Putamen (tissue), 1 donor: ENCODE data around the gene UBE2L5.

Experiments used
- DNase-seq: peaks from one replicate; pipeline ENCODE4 v3.0.0-alpha.2; 2016; ENCODE audit warnings: low spot score

Gene UBE2L5

DNA sequence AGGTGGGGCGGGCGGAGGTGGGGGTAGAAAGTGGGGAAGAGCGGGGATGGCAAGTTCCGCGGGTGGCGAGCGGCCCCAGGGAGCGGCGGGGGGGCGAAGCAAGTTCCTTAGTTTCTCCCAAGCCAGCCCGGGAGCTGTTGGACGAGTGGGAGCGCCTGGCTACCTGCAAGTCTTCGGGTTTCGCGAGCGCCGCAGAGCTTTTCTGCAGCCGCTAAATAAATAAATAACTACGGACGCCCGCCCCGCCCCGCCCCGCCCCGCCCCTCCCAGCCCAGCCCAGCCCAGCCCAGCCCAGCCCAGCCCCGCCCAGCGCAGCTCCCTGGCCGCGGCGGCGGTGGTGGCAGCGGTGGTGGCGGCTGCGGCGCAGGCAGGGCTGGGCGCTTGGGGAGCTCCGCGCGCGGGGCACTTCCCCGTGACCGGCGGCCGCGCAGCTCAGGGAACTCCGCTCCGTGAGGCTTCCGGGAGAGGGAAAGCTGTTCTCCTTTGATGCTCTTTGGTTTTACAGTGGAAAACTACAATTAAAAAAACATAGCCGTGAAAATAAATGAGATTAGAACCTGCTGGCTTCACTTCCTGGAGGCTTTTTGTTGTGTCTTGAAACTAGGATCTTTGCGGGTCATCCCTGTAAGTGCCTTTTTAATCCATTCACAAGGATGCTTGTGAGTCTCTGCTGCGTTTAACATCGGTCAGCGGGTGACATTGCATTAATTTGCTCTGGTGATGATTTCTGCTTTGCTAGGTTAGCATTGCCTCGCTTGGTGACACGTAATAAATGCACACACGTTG lies at the start of gene UBE2L5:
Gene UBE2L5, plus strand, starts transcription at position 440 of the 786 bp plus-strand sequence. CDS start 5,498 bp downstream, outside the sequence.
- DNase-seq, result peak; percentile 73

GRCh38 chr13:30373727-30374126 lies 48.6 kb upstream of the UBE2L5 start:
- DNase-seq, result no peak

- no peak for DNase-seq
These were observed 46.9 kb upstream of the UBE2L5 start for GRCh38 chr13:30375265-30375835.

DNA sequence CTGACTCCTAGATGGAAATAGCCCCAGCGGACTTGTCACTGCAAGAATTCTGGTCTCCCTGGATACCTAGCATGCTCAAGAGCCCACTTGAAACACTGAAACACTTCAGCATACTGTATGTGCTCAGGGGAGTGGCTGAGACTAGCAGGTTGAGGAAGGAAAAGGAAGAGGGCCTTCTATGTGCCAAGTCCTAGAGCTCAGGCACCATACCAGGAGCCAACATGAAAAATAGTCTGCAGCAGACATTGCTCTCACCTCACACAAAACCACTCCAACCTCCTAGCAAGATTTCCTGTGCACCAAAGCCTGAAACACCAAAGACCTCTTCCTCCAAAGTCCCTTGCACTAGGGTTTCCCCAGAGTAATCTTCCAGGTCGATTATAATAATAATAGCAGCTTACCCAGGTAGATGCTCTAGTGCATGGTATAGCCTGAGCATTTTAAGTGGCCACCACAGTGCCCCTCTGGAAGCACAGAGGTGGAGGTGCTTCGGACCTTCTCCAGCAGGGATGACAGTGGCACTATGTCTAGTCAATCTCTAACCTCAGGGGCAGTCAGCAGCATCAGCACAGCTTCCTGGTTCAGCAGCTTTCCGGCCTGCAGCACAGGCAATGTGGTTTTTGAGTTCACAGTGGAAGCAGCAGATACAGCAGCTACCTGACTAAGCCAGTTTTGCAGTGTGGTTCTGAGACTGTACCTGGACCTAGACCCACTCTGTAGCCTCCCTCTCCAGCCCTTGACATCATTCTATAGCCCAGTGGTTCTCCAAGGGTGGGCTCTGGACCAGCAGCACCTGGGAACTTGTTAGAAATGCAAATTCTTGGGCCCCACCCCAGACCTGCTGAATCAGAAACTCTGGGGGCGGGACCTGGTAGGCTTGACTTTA lies 45.6 kb upstream of the UBE2L5 start:
- DNase-seq, result no peak

DNA sequence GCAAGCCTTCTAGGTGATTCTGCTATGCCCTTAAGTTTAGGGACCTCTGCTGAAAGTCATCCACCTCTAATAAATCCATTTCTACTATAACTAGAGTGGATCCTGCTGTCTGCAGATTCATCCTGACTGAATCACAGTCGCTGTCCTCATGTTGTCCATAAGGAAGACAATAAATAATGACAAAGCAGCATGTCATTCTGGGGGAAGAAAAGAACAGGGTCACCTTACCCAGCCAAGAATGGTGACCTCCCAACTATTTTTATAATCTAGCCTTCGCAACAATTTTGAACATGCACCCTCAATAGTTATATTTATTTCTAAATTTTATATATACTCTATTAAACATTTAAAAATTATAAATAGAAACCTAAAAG lies 45.0 kb upstream of the UBE2L5 start:
- DNase-seq, result no peak

DNA sequence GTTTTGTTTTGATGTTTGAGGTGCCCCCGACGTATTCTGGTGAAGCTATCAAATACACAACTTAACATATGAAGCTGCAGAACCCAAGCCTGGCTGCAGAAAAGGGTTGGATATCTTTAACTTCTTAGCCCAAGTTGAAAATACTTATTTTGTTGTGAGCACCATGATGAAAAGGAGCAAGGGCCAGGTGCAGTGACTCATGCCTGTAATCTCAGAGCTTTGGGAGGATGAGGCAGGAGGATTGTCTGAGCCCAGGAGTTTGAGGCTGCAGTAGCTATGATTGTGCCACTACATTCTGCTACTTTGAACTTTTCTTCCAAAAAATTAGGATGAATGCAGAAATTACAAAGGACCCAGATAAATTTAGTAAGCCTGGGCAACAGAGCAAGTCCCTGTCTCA lies 44.1 kb upstream of the UBE2L5 start:
- DNase-seq, result no peak

DNA sequence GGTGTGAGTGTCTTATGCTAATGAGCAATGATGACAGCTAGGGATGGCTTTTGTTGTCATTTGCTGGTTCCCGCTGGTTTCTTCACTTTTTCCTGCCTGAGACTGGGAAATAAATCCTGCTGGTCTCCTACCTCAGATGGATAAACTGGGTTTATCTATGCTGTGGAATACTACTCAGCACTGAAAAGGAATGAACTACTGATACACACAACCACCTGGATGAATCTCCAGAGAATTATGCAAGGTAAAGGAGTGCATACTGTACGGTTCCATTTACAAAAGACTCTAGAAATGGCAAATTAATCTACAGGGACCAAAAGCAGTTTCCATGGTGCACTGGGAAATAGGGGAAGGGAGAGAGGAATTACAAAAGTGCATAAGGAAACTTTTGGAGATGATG lies 41.2 kb upstream of the UBE2L5 start:
- DNase-seq, result no peak

GRCh38 chr13:30382836-30383525 lies 39.3 kb upstream of the UBE2L5 start:
- DNase-seq, result no peak

DNA sequence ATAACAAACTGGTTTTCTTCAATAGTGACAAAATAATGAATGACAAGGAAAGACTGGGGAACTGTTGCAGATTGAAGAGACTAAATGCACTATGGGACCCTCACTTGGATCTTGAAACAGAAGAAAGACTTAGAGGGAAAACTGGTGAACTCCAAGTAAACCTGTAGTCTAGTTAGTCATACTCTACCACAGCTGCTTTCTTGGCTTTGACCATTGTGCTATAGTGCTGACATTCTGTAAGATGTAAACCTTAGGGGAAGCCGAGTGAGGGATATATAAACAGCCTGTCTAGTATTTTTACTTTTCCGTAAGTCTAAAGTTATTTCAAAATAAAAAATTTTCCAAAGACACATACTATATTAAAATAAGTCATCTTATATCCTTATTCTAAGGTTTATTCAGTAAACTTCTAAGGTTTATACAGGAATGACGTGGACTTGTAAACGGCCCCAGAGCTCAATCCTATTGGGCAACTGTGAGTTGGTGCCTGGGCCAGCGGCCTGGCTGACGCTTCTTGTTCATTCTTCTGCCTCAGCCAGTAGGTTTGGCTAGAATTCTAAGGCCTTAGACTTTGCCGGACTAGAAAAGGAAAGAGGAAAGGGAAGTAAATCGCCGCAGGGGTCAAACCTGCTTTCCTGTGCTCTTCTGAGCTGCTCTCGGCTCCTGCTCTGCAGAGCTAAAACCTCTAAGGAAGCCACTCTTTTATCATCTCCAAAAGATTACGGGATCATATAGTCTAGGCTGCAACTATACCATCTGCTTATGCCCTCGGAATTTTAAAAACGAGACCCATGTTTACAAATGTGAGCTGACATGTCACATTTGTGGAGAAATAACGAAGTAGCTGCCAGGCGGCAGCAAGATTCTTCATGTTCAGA lies 33.6 kb upstream of the UBE2L5 start:
- no peak for DNase-seq

GRCh38 chr13:30391956-30392680 lies 30.2 kb upstream of the UBE2L5 start:
- DNase-seq, result no peak

GRCh38 chr13:30392681-30393045 lies 29.6 kb upstream of the UBE2L5 start:
- no peak for DNase-seq

DNA sequence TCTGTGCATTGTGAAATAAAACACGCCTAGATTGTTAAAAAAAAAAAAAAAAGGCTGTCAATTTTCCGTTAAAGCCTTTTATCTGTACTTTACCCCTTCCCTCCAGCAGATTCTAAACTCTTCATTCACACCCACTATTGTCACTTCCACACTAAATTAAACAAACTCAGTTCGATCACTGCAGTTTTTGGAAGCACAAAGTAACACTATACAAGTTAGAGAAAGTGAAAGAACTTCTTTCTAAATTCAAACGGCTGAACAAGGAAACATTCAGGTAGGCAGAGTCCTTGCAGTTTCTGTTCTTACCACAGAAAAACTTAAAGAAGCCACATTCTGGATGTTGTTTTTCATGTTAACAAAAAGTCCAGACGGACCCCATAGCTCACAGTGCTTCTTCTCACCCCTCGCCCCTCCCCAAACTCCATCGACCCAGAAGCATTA lies 27.5 kb upstream of the UBE2L5 start:
- DNase-seq, result no peak

- peak; percentile 92 for DNase-seq
These were observed 26.8 kb upstream of the UBE2L5 start for GRCh38 chr13:30395192-30396158.

DNA sequence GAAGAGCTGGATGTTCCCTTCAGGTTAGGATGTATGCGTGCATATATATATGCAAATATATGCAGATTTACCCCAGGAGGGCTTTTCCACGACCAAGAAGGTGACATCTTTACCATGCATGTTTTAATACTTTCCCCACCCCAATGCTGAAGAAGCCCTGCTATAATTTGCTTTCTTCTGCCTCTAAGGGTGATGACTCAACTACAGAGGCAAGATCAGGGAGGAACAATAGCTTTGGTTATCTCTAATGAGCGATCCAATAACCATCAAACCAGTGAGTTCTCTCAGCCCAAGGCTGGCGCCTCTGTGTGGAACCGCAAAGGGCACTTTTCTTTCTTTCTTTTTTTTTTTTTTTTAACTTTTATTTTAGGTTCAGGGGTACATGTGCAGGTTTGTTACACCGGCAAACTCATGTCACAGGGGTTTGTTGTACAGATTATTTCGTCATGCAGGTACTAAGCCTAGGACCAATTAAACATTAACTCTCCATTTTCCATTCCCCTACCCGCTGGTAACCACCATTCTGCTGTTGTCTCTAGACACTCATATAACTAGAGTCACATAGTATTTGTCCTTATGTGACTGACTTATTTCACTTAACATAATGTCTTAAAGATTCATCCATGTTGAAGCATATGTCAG lies 25.7 kb upstream of the UBE2L5 start:
- peak; percentile 50 for DNase-seq

- no peak for DNase-seq
These were observed 23.7 kb upstream of the UBE2L5 start for GRCh38 chr13:30398601-30399072.

DNA sequence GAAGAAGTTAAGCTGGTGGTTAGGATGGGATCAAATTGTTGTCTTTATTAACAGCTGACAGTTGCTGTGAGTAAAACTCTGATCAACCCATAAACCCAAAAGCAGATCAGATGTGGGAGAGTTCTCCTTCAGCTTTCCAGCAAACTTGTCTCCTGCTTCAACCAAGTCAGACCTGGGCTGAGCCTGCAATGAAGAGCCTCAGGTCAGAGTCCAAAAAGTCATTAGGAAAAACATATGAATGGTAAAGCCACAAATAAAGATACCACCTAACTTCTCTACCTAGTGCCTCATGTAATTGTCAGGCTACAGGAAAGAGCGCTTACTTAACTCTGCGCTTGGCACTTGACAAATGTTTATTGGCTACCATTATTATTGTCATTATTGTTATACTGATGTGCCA lies 21.9 kb upstream of the UBE2L5 start:
- DNase-seq, result no peak

GRCh38 chr13:30401347-30401746 lies 20.9 kb upstream of the UBE2L5 start:
- no peak for DNase-seq

GRCh38 chr13:30403456-30403855 lies 18.8 kb upstream of the UBE2L5 start:
- DNase-seq, result no peak

- no peak for DNase-seq
These were observed 18.1 kb upstream of the UBE2L5 start for GRCh38 chr13:30404207-30404606.
